Measurements from ENCODE around the gene L3MBTL2.

DNA sequence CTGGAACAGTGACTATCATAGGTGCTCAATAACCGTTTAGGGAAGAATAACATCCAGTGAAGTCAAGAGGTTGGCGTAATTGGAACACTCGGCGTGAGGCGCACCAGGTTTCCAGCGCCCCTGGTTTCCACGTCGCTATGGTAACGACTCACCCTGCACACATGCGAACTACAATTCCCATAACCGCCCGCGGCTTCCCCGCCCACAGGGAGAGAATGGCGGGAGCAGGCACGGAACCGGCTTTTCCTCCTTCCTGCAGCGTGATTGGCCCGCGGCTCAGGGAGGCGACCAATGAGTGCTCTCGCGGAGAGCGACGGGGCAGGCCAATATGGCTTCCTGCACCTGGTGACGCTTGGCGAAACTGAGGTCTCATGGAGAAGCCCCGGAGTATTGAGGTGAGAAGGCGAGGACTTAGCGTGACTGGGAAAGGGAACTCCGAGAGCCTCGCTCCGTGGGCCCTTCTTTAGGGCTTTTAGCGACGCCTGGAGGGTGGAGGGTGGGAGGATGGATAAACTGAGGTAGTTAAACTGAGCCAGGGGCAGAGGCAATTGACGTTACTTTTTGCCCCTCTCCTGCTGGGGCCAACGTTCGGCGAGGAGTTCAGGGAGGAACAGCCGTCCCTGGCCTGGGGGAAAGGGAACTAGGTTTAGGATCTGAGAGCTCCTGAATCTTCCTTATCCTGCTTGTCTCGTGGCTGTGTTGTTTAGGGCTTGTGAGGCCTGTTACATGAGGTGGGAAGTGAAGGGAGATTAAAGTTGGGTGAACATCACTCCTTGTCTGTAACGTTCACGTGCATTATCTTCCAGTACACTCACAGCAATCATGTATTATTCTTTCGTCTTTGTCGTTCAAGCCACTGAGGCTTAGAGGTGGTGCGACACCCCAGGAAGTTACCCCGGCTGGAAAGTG lies at the start of gene L3MBTL2:
- TF ChIP-seq CTCF (IDR thresholded peaks at IDR 0.05) (no peak), POLR2A (IDR thresholded peaks at IDR 0.05) (peak in 1 of 2 donors; percentile 29)
